Activated CD4-positive, alpha-beta T cell treated with anti-CD3 and anti-CD28 coated beads, Interleukin-2, Interleukin-6, amounts not matched to agents 100 ng/mL and 50 ng/mL, durations not matched to agents 16 hours and 8 hours (primary cell): ENCODE measurements around the gene ZRANB1.
"Not testable (repeated sequence)": the region's sequence is repeated elsewhere in the genome, so short reads cannot be mapped to it uniquely, and the experiment has no call there.

Source experiments
- DNase-seq: peaks from one replicate; pipeline ENCODE4 v3.0.0-alpha.2; 2020

ZRANB1 gene

GRCh38 chr10:124967255-124967654 lies 25.3 kb downstream of the ZRANB1 start:
- DNase-seq, result no peak

GRCh38 chr10:124971276-124971675 lies 29.4 kb downstream of the ZRANB1 start:
- no peak for DNase-seq

- no peak for DNase-seq
Observed at GRCh38 chr10:124972637-124973036, 30.7 kb downstream of the ZRANB1 start.

- DNase-seq, result no peak
Observed at GRCh38 chr10:124974131-124974530, 32.2 kb downstream of the ZRANB1 start.

- peak; percentile 78 for DNase-seq
Observed at GRCh38 chr10:124975977-124976514, 34.1 kb downstream of the ZRANB1 start.

GRCh38 chr10:124977161-124977560 lies 35.2 kb downstream of the ZRANB1 start:
- DNase-seq, result no peak

- no peak for DNase-seq
Observed at GRCh38 chr10:124977648-124978375, 35.9 kb downstream of the ZRANB1 start.

GRCh38 chr10:124978376-124978725 lies 36.4 kb downstream of the ZRANB1 start:
- no peak for DNase-seq

GRCh38 chr10:124983321-124983720 lies 41.4 kb downstream of the ZRANB1 start:
- DNase-seq, result no peak

GRCh38 chr10:124984376-124984775 lies 42.5 kb downstream of the ZRANB1 start:
- DNase-seq, result no peak

GRCh38 chr10:124985162-124985561 lies 43.2 kb downstream of the ZRANB1 start:
- no peak for DNase-seq

GRCh38 chr10:124987788-124988187 lies 45.9 kb downstream of the ZRANB1 start:
- DNase-seq, result no peak

- not testable (repeated sequence) for DNase-seq
Observed at GRCh38 chr10:124988753-124989152, 46.8 kb downstream of the ZRANB1 start.

GRCh38 chr10:124989526-124989925 lies 47.6 kb downstream of the ZRANB1 start:
- no peak for DNase-seq

GRCh38 chr10:124990671-124991625 lies 49.0 kb downstream of the ZRANB1 start:
- no peak for DNase-seq

- no peak for DNase-seq
Observed at GRCh38 chr10:124991835-124992234, 49.9 kb downstream of the ZRANB1 start.

GRCh38 chr10:124992462-124993344 lies 50.8 kb downstream of the ZRANB1 start:
- DNase-seq, result peak; percentile 53

GRCh38 chr10:124993345-124993708 lies 51.4 kb downstream of the ZRANB1 start:
- no peak for DNase-seq

GRCh38 chr10:124993736-124994451 lies 52.0 kb downstream of the ZRANB1 start:
- no peak for DNase-seq

- DNase-seq, result no peak
Observed at GRCh38 chr10:124994573-124995473, 52.9 kb downstream of the ZRANB1 start.

- DNase-seq, result no peak
Observed at GRCh38 chr10:124995605-124996004, 53.7 kb downstream of the ZRANB1 start.
